CD4-positive, alpha-beta T cell treated with Interleukin-10 for 1 hour (primary cell): Measurements from ENCODE around the gene EBPL.

ENCODE experiments used
- DNase-seq: peaks from one replicate; pipeline ENCODE4 v3.0.0-alpha.2; 2020

The EBPL gene

GRCh38 chr13:49670828-49671227 is 20.5 kb downstream of the EBPL start:
- no peak for DNase-seq

GRCh38 chr13:49669735-49670309 is 21.5 kb downstream of the EBPL start:
- DNase-seq = peak; percentile 12

- no peak for DNase-seq
Measured at GRCh38 chr13:49667773-49668172, 23.5 kb downstream of the EBPL start.

GRCh38 chr13:49664606-49665005 is 26.7 kb downstream of the EBPL start:
- DNase-seq = no peak

GRCh38 chr13:49657241-49657641 is 34.0 kb downstream of the EBPL start:
- DNase-seq = no peak

GRCh38 chr13:49655906-49656305 is 35.4 kb downstream of the EBPL start:
- DNase-seq = no peak

GRCh38 chr13:49654011-49654410 is 37.3 kb downstream of the EBPL start:
- DNase-seq = no peak

- DNase-seq = no peak
Measured at GRCh38 chr13:49653478-49653877, 37.8 kb downstream of the EBPL start.

- DNase-seq = peak; percentile 38
Measured at GRCh38 chr13:49652355-49653305, 38.7 kb downstream of the EBPL start.

GRCh38 chr13:49651570-49652354 is 39.5 kb downstream of the EBPL start:
- DNase-seq = no peak

- DNase-seq = no peak
Measured at GRCh38 chr13:49649963-49650312, 41.3 kb downstream of the EBPL start.

- DNase-seq = no peak
Measured at GRCh38 chr13:49649244-49649962, 41.9 kb downstream of the EBPL start.

GRCh38 chr13:49646688-49647087 is 44.6 kb downstream of the EBPL start:
- DNase-seq = no peak

GRCh38 chr13:49645451-49645850 is 45.8 kb downstream of the EBPL start:
- no peak for DNase-seq

GRCh38 chr13:49643035-49643646 is 48.1 kb downstream of the EBPL start:
- no peak for DNase-seq

- DNase-seq = no peak
Measured at GRCh38 chr13:49641801-49642291, 49.4 kb downstream of the EBPL start.

- DNase-seq = no peak
Measured at GRCh38 chr13:49638744-49639072, 52.6 kb downstream of the EBPL start.

- DNase-seq = no peak
Measured at GRCh38 chr13:49638030-49638743, 53.1 kb downstream of the EBPL start.

GRCh38 chr13:49636705-49637104 is 54.6 kb downstream of the EBPL start:
- no peak for DNase-seq

GRCh38 chr13:49635599-49636433 is 55.5 kb downstream of the EBPL start:
- DNase-seq = peak; percentile 64

GRCh38 chr13:49633710-49634109 is 57.6 kb downstream of the EBPL start:
- DNase-seq = no peak
